Thyroid gland (tissue), 4 donors: ENCODE results near the gene RPS19BP1. TPM values are rescaled to one million over a fixed set of nuclear protein-coding genes. Genes with fewer than 3 reads are reported as not detected.

Source experiments
- DNase-seq, 2 donors: peaks; one replicate each; pipeline ENCODE4 v3.0.0-alpha.2; 2019
- H3K27ac ChIP-seq, 3 donors: fragments of 200-600 bp; sonication (generic); 1 replicate in 2 of 3; 2 replicates in 1 of 3; pipeline ENCODE4 v1.5.1; 2016 to 2019; ENCODE audit warnings: mild to moderate bottlenecking in 1 of 3, moderate library complexity in 1 of 3
- H3K27me3 ChIP-seq: fragments of 200-600 bp; sonication (generic); one replicate; pipeline ENCODE4 v1.5.1; 2019
- H3K36me3 ChIP-seq, 2 donors: fragments of 200-600 bp; sonication (generic); one replicate each; pipeline ENCODE4 v1.5.1; 2016 to 2019
- H3K4me1 ChIP-seq, 2 donors: fragments of 200-600 bp; sonication (generic); one replicate each; pipeline ENCODE4 v1.5.1; 2017 to 2019
- H3K4me3 ChIP-seq, 3 donors: fragments of 200-600 bp; sonication (generic); replicated peaks in 1 of 3; 1 replicate in 2 of 3; 2 replicates in 1 of 3; pipeline ENCODE4 v1.5.1; 2016; ENCODE audit warnings: mild to moderate bottlenecking in 1 of 3
- H3K9me3 ChIP-seq: fragments of 200-600 bp; sonication (generic); one replicate; pipeline ENCODE4 v1.5.1; 2017
- POLR2A ChIP-seq, 2 donors: fragments of 450-650 bp; IDR thresholded peaks; one replicate each; pipeline ENCODE4 v1.6.1; 2017; ENCODE audit warnings: antibody characterized with exemption in 2 of 2, mild to moderate bottlenecking in 2 of 2, moderate library complexity in 1 of 2
- whole genome bisulfite sequencing, 2 donors: methylation state at CpG; one replicate each; pipeline ENCODE4 v1.1.5; 2017; 5-methylcytosine and 5-hydroxymethylcytosine counted together
- intact Hi-C: fragments of 100-400 bp; cut with DNase I; formaldehyde crosslinking; loops from one replicate; pipeline ENCODE4 v1.15.1; 2023
- total RNA-seq, 4 donors: library from RNA; depleted of rRNA; stranded (reverse); fragments of >200 nt; gene quantifications; one replicate each; pipeline ENCODE4 v1.2.3, GENCODE V29; 2016
- TF ChIP-seq, protein P1 (sequence below), 6 experiments: fragments of 200-600 bp in 3 of 6; fragments of 450-650 bp in 3 of 6; sonication (generic) in 3 of 6; IDR thresholded peaks; one replicate each; pipeline ENCODE4 v1.5.1; 2016 to 2019; ENCODE audit warnings: antibody characterized with exemption in 6 of 6, mild to moderate bottlenecking in 2 of 6, inconsistent platforms in 1 of 6, moderate library complexity in 1 of 6

RPS19BP1 gene
- total RNA-seq, 4 donors from 2014 or later = 120 to 243 (median 171) TPM

GRCh38 chr22:39520226-39521105 lies 12.1 kb downstream of the RPS19BP1 start, which contains the start of gene ATF4:
Gene ATF4, plus strand, starts transcription at chr22:39520562. Its CDS starts 884 bp downstream, at chr22:39521446.
- intact Hi-C loops = loop anchor here (10.0 kb wide), 1 partner anchor 276 kb away; the partner anchor contains the start of gene PDGFB
- DNase-seq = peak; percentile 88
- WGBS, 2 donors = 0 to 1% methylated on average over 29 to 43 of the region's 86 CpGs
- H3K36me3 ChIP-seq = peaks cover 36 to 45% of the 10 kb centered on the region in 2 donors
- peak within 1 kb of the TSS; percentile 98 to 100 (median 99) for H3K4me3 ChIP-seq
- H3K4me1 ChIP-seq = peaks cover 28 to 44% of the 10 kb centered on the region in 2 donors
- H3K27me3 ChIP-seq = no peaks in the 10 kb centered on the region
- TF ChIP-seq, protein P1, sequence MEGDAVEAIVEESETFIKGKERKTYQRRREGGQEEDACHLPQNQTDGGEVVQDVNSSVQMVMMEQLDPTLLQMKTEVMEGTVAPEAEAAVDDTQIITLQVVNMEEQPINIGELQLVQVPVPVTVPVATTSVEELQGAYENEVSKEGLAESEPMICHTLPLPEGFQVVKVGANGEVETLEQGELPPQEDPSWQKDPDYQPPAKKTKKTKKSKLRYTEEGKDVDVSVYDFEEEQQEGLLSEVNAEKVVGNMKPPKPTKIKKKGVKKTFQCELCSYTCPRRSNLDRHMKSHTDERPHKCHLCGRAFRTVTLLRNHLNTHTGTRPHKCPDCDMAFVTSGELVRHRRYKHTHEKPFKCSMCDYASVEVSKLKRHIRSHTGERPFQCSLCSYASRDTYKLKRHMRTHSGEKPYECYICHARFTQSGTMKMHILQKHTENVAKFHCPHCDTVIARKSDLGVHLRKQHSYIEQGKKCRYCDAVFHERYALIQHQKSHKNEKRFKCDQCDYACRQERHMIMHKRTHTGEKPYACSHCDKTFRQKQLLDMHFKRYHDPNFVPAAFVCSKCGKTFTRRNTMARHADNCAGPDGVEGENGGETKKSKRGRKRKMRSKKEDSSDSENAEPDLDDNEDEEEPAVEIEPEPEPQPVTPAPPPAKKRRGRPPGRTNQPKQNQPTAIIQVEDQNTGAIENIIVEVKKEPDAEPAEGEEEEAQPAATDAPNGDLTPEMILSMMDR (IDR thresholded peaks at IDR 0.05) = no peak
- TF ChIP-seq POLR2A (IDR thresholded peaks at IDR 0.05) = peak; percentile 88 to 96
- no peaks in the 10 kb centered on the region for H3K9me3 ChIP-seq
- H3K27ac ChIP-seq = peak within 1 kb of the TSS; percentile 99

GRCh38 chr22:39519681-39520225 lies 12.8 kb downstream of the RPS19BP1 start:
- WGBS, 2 donors = 0% methylated on average over 17 to 33 of the region's 47 CpGs
- TF ChIP-seq, protein P1 (IDR thresholded peaks at IDR 0.05) = peak in 3 of 6 experiments; percentile 29 to 39 (median 33)
- TF ChIP-seq POLR2A (IDR thresholded peaks at IDR 0.05) = peak in 1 of 2 donors; percentile 52
- peak; percentile 99 for DNase-seq
- intact Hi-C loops = loop anchor here (2.0 to 10.0 kb wide), 3 partner anchors 17 to 275 kb away; partner anchors contain the start of genes MIEF1, PDGFB and TAB1
- Histone ChIP-seq H3K36me3 (peaks cover 43 to 51% of the 10 kb centered on the region in 2 donors), H3K9me3 (no peaks in the 10 kb centered on the region), H3K27me3 (no peaks in the 10 kb centered on the region), H3K4me1 (peaks cover 25 to 44% of the 10 kb centered on the region in 2 donors), H3K4me3 (peak overlapping the region; percentile 27 to 99 (median 29)), H3K27ac (peak overlapping the region; percentile 99)

DNA sequence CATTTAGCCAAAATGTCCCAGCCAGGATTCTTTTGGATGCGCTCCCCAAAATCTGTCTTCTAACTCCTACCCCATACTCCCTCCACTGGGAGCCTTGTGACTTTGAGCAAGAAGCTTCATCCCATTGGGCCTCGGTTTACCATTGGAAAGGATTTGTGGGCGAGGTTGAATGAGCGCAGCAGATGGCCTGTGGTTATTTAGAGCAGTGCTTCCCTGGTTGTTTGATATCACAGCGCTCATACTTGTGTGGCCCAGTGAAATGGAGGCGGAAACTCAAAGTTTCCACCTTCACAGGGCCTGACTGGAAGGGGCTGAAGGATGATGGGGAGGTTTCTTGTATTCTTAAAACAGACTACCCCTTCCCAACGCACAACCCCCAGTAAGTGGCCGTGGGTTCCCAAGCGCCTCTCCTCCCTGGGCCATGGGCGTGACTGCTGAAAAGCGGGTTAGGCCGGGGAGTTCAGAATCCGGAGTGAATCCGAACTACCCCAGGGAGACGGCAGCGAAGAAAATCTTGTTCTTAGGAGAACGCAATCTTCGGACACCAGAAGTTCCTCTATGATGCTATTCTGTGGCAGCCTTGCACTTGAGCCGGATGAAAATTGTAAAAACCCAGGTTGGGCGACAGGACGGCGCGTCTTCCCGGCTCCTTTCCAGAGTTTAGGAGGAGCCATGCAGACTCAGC lies 13.4 kb downstream of the RPS19BP1 start:
- Histone ChIP-seq H3K4me1 (peaks cover 21 to 37% of the 10 kb centered on the region in 2 donors), H3K4me3 (peak overlapping the region; percentile 27 to 99 (median 29)), H3K27ac (peak overlapping the region; percentile 99), H3K27me3 (no peaks in the 10 kb centered on the region), H3K36me3 (peaks cover 40 to 50% of the 10 kb centered on the region in 2 donors), H3K9me3 (no peaks in the 10 kb centered on the region)
- DNase-seq = peak in 1 of 2 donors; percentile 32
- intact Hi-C loops = loop anchor here (2.0 to 5.0 kb wide), 2 partner anchors 16 to 122 kb away; partner anchors contain the start of genes MIEF1 and TAB1
- TF ChIP-seq POLR2A (IDR thresholded peaks at IDR 0.05) = no peak
- TF ChIP-seq, protein P1 (IDR thresholded peaks at IDR 0.05) = no peak
- 11 to 18% methylated on average over 17 to 24 of the region's 24 CpGs for WGBS, 2 donors

DNA sequence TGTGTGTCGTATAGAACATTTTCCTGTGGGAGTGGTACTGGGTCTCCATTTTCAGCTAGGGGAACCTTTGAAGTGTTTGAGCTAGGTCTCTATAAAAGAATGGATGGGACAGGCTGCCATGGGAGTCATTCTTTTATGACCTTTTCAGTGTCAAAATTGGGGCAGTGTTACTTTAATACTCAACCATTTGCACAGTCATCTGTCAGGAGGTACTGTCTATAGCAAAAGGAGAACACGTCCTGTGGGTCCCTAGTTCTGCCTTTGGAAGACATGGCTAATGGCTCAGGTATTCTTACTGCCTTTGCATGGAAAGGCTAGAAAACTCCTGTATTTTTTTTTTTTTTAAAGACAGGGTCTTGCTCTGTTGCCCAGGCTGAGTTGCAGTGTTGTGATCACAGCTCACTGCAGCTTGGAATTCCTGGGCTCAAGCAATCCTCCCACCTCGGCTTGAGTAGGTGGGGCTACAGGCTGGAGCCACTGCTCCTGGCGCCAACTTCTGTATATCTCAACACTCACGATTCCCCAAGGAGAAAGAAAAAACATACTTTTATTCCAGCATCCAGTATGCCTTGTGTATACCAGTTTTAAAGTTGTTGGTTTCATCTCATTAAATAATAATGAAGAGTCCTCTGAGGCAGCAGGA lies 14.3 kb downstream of the RPS19BP1 start:
- DNase-seq = peak in 1 of 2 donors; percentile 47
- Histone ChIP-seq H3K36me3 (peaks cover 45 to 52% of the 10 kb centered on the region in 2 donors), H3K4me1 (peaks cover 20 to 31% of the 10 kb centered on the region in 2 donors), H3K27me3 (no peaks in the 10 kb centered on the region), H3K4me3 (no peak overlapping the region), H3K27ac (peak overlapping the region in 1 of 3 donors; percentile 99), H3K9me3 (no peaks in the 10 kb centered on the region)
- TF ChIP-seq, protein P1 (IDR thresholded peaks at IDR 0.05) = no peak
- no peak for TF ChIP-seq POLR2A (IDR thresholded peaks at IDR 0.05)
- intact Hi-C loops = loop anchor here (2.0 to 5.0 kb wide), 2 partner anchors 15 to 121 kb away; partner anchors contain the start of genes MIEF1 and TAB1
- 61 to 65% methylated on average over 5 of the region's 5 CpGs for WGBS, 2 donors
